Panc1 (cell line): Measurements from ENCODE around the gene SWSAP1. TPM values are rescaled to one million over a fixed set of nuclear protein-coding genes. Genes with fewer than 3 reads are reported as not detected.

Experiments used
- ATAC-seq: fragments of 200-7000 bp; cut with Tn5 transposase; 2 replicates; pipeline ENCODE4 v1.9.1; 2020; ENCODE audit warnings: mild to moderate bottlenecking, moderate library complexity
- BruUV-seq: library from RNA; stranded (reverse); fragments of 400-500 nt; replicated peaks from 2 replicates; lab custom pipeline; 2021; lab: Mats Ljungman, UMichigan
- CTCF ChIA-PET: fragments of 300-600 bp; sonication (Branson Sonifier 250); formaldehyde crosslinking; loops from one replicate; lab custom pipeline; 2022; ENCODE audit warnings: antibody characterized with exemption; lab: Charles Lee
- POLR2A ChIA-PET: fragments of 300-600 bp; sonication (Branson Sonifier 250); formaldehyde crosslinking; loops from one replicate; lab custom pipeline; 2022; ENCODE audit warnings: antibody characterized with exemption; lab: Charles Lee
- DNase-seq: peaks from one replicate; pipeline ENCODE4 v3.0.0-alpha.2; 2010; ENCODE audit warnings: low read depth, low spot score
- H3K27ac ChIP-seq: 2 replicates; pipeline ENCODE4 v1.5.1; 2011; ENCODE audit warnings: mild to moderate bottlenecking, low read length, inconsistent platforms
- H3K27me3 ChIP-seq: fragments of 200-500 bp; sonication (Bioruptor generic); 2 replicates; pipeline ENCODE4 v1.6.0; 2014; ENCODE audit warnings: low read length, inconsistent platforms; ENCODE audit not compliant: control insufficient read depth, insufficient read depth
- H3K36me3 ChIP-seq: fragments of 200-500 bp; sonication (Bioruptor generic); 2 replicates; pipeline ENCODE4 v1.5.1; 2014; ENCODE audit warnings: inconsistent platforms, mild to moderate bottlenecking, low read length, moderate library complexity; ENCODE audit not compliant: control insufficient read depth, insufficient read depth
- H3K4me1 ChIP-seq: 2 replicates; pipeline ENCODE4 v1.5.1; 2011; ENCODE audit warnings: inconsistent platforms, mild to moderate bottlenecking, low read length, moderate library complexity; ENCODE audit not compliant: control insufficient read depth, insufficient read depth
- H3K4me3 ChIP-seq, 2 experiments: 2 replicates each; pipeline ENCODE4 v1.5.1; 2011 to 2012; ENCODE audit warnings: low read depth in 2 of 2, low read length in 2 of 2, mild to moderate bottlenecking in 2 of 2, inconsistent platforms in 1 of 2, moderate library complexity in 1 of 2
- H3K9me3 ChIP-seq: fragments of 200-500 bp; sonication (Bioruptor generic); 2 replicates; pipeline ENCODE4 v1.5.1; 2014; ENCODE audit warnings: low read depth, mild to moderate bottlenecking, inconsistent platforms, low read length, moderate library complexity; ENCODE audit not compliant: control insufficient read depth, insufficient read depth
- CTCF ChIP-seq: fragments of 450-650 bp; IDR thresholded peaks from 2 replicates; pipeline ENCODE4 v1.5.1; 2017; ENCODE audit warnings: mild to moderate bottlenecking
- POLR2AphosphoS5 ChIP-seq: IDR thresholded peaks from 2 replicates; pipeline ENCODE4 v1.6.1; 2012; ENCODE audit warnings: mild to moderate bottlenecking, low read depth, low read length, moderate library complexity
- REST ChIP-seq, 2 experiments: IDR thresholded peaks; 2 replicates each; pipeline ENCODE4 v1.6.1; 2011 to 2012; ENCODE audit warnings: low read depth in 2 of 2, control low read depth in 1 of 2, low read length in 1 of 2, mild to moderate bottlenecking in 1 of 2, moderate library complexity in 1 of 2; ENCODE audit not compliant: insufficient read depth in 1 of 2
- SIN3A ChIP-seq: IDR thresholded peaks from 2 replicates; pipeline ENCODE4 v1.6.1; 2012; ENCODE audit warnings: low read depth, mild to moderate bottlenecking, low read length, moderate library complexity, borderline replicate concordance; ENCODE audit not compliant: insufficient read depth
- TCF7L2 ChIP-seq: IDR thresholded peaks from 2 replicates; pipeline ENCODE4 v1.6.1; 2011; ENCODE audit warnings: mild to moderate bottlenecking, low read depth, low read length, inconsistent platforms
- in situ Hi-C: cut with HindIII; loops from 2 replicates; pipeline ENCODE4 v1.10.0; 2016; ENCODE audit warnings: low sequenced_read_pairs, low pct_unique_long_range_greater_than_20kb
- intact Hi-C: fragments of 100-400 bp; cut with micrococcal nuclease; formaldehyde crosslinking; loops from one replicate; pipeline ENCODE4 v1.10.0; 2022; ENCODE audit not compliant: unreplicated experiment
- total RNA-seq: library from RNA; stranded (reverse); gene quantifications from one replicate; pipeline ENCODE4 v1.2.1, GENCODE V29; 2021; ENCODE audit not compliant: unreplicated experiment

SWSAP1 gene
- total RNA-seq, 1 experiment from 2014 or later = 3.1 TPM

- H3K9me3 ChIP-seq = no peaks in the 10 kb centered on the region
- peak overlapping the region in 1 of 2 experiments; percentile 27; a peak in 1 of 4 replicates for H3K4me3 ChIP-seq
- BruUV-seq = no TSS peak
- in situ Hi-C loops = no loop called here
- CTCF ChIA-PET = interaction anchor here (0.6 to 1.5 kb wide), 2 partner anchors 39 to 507 kb away, joined by 4 to 14 read pairs; no protein-coding TSS in a partner anchor
- no peak for ATAC-seq
- H3K4me1 ChIP-seq = no peaks in the 10 kb centered on the region
- H3K27me3 ChIP-seq = no peaks in the 10 kb centered on the region
- POLR2A ChIA-PET = interaction anchor here (0.7 kb wide), 1 partner anchor 175 kb away, joined by 4 read pairs; no protein-coding TSS in a partner anchor
- TF ChIP-seq REST (IDR thresholded peaks at IDR 0.05; ENCODE audit: insufficient read depth in 1 of 2, low read depth in 2 of 2, low read length in 1 of 2) (no peak), CTCF (no peak), TCF7L2 (no peak), SIN3A (no peak)
- intact Hi-C loops = no loop called here
- no peak overlapping the region for H3K27ac ChIP-seq
- no peak for DNase-seq
- H3K36me3 ChIP-seq = peaks cover 5% of the 10 kb centered on the region; the same call in 1 of the 2 replicates
Observed at GRCh38 chr19:11421371-11422098, 47.1 kb downstream of the SWSAP1 start.

- in situ Hi-C loops = no loop called here
- no peaks in the 10 kb centered on the region for H3K4me1 ChIP-seq
- ChIA-PET POLR2A (no interaction called here), CTCF (interaction anchor here (1.1 to 1.5 kb wide), 2 partner anchors 39 to 41 kb away, joined by 4 read pairs; no protein-coding TSS in a partner anchor)
- H3K27me3 ChIP-seq = no peaks in the 10 kb centered on the region
- intact Hi-C loops = no loop called here
- ATAC-seq = peak; percentile 49
- no peak for DNase-seq
- no peak overlapping the region for H3K27ac ChIP-seq
- BruUV-seq = no TSS peak
- H3K36me3 ChIP-seq = peaks cover 5% of the 10 kb centered on the region; the same call in 1 of the 2 replicates
- H3K4me3 ChIP-seq = peak overlapping the region in 1 of 2 experiments; percentile 27; a peak in 1 of 4 replicates
- H3K9me3 ChIP-seq = no peaks in the 10 kb centered on the region
- TF ChIP-seq TCF7L2 (no peak), SIN3A (no peak), POLR2AphosphoS5 (no peak), REST (IDR thresholded peaks at IDR 0.05; ENCODE audit: insufficient read depth in 1 of 2, low read depth in 2 of 2, low read length in 1 of 2) (no peak), CTCF (no peak)
Observed at GRCh38 chr19:11422163-11423065, 47.9 kb downstream of the SWSAP1 start.
